Natural killer cell (primary cell): ENCODE data around the gene CDC42BPA. TPM values are rescaled to one million over a fixed set of nuclear protein-coding genes. Genes with fewer than 3 reads are reported as not detected.

Experiments used
- ATAC-seq, 3 donors: fragments of 150-1000 bp in 2 of 3; fragments of 200-7000 bp in 1 of 3; cut with Tn5 transposase; 1 replicate in 1 of 3; 2 replicates in 2 of 3; pipeline ENCODE4 v1.10.0; 2021; ENCODE audit warnings: mild to moderate bottlenecking in 2 of 3, moderate library complexity in 2 of 3
- DNase-seq, 2 donors: peaks; one replicate each; pipeline versions ENCODE4 v3.0.0 to v3.0.0-alpha.2; 2013 to 2021; ENCODE audit warnings: mixed read lengths in 1 of 2
- H3K27ac ChIP-seq: one replicate; pipeline ENCODE4 v1.5.1; 2013; ENCODE audit warnings: mild to moderate bottlenecking, low read length
- H3K27me3 ChIP-seq: one replicate; pipeline ENCODE4 v1.6.1; 2013; ENCODE audit warnings: low read length; ENCODE audit not compliant: control insufficient read depth, insufficient read depth
- H3K36me3 ChIP-seq: one replicate; pipeline ENCODE4 v1.6.1; 2013; ENCODE audit warnings: low read length; ENCODE audit not compliant: control insufficient read depth, insufficient read depth
- H3K4me1 ChIP-seq: one replicate; pipeline ENCODE4 v1.6.1; 2013; ENCODE audit warnings: low read length; ENCODE audit not compliant: control insufficient read depth, insufficient read depth
- H3K4me3 ChIP-seq: one replicate; pipeline ENCODE4 v1.5.1; 2013; ENCODE audit warnings: low read length
- H3K9me3 ChIP-seq: one replicate; pipeline ENCODE4 v1.6.1; 2013; ENCODE audit warnings: low read length; ENCODE audit not compliant: control insufficient read depth, insufficient read depth
- H3K27ac Mint-ChIP-seq, 2 donors: one replicate each; pipeline ENCODE4 v1.8.0; 2022; ENCODE audit warnings: mild to moderate bottlenecking in 2 of 2, mixed read lengths in 2 of 2, moderate library complexity in 1 of 2
- H3K27me3 Mint-ChIP-seq, 2 donors: one replicate each; pipeline ENCODE4 v1.8.0; 2022; ENCODE audit warnings: low read depth in 2 of 2, mixed read lengths in 2 of 2
- H3K36me3 Mint-ChIP-seq: one replicate; pipeline ENCODE4 v1.8.0; 2022; ENCODE audit warnings: mixed read lengths
- H3K4me1 Mint-ChIP-seq, 2 donors: one replicate each; pipeline ENCODE4 v1.8.0; 2022; ENCODE audit warnings: mixed read lengths in 2 of 2
- H3K4me3 Mint-ChIP-seq: one replicate; pipeline ENCODE4 v1.8.0; 2022; ENCODE audit warnings: mild to moderate bottlenecking, moderate library complexity, mixed read lengths
- H3K9me3 Mint-ChIP-seq, 2 donors: one replicate each; pipeline ENCODE4 v1.8.0; 2022; ENCODE audit warnings: mixed read lengths in 2 of 2
- WGBS: methylation state at CpG from one replicate; pipeline ENCODE4 v1.1.7; 2013; ENCODE audit warnings: missing lambda C conversion rate; ENCODE audit not compliant: insufficient coverage; 5-methylcytosine and 5-hydroxymethylcytosine counted together
- intact Hi-C: fragments of 100-400 bp; cut with micrococcal nuclease; formaldehyde crosslinking; loops from one replicate; pipeline ENCODE4 v1.14.2; 2022
- total RNA-seq, 4 donors: library from RNA; stranded (reverse); fragments of 120-200 nt in 1 of 4; gene quantifications; one replicate each; pipeline versions ENCODE4 v1.2.3 to v1.2.4, GENCODE V29; 2013 to 2022
- TF ChIP-seq, protein P1 (sequence below): fragments of 200-600 bp; IDR thresholded peaks from one replicate; pipeline ENCODE4 v1.8.0; 2022; ENCODE audit warnings: antibody characterized with exemption

The CDC42BPA gene
- total RNA-seq, 3 donors from 2014 or later (not counting 1 experiment from before 2014, with no cell fraction given): 0.14 to 2.4 (median 0.77) TPM

DNA sequence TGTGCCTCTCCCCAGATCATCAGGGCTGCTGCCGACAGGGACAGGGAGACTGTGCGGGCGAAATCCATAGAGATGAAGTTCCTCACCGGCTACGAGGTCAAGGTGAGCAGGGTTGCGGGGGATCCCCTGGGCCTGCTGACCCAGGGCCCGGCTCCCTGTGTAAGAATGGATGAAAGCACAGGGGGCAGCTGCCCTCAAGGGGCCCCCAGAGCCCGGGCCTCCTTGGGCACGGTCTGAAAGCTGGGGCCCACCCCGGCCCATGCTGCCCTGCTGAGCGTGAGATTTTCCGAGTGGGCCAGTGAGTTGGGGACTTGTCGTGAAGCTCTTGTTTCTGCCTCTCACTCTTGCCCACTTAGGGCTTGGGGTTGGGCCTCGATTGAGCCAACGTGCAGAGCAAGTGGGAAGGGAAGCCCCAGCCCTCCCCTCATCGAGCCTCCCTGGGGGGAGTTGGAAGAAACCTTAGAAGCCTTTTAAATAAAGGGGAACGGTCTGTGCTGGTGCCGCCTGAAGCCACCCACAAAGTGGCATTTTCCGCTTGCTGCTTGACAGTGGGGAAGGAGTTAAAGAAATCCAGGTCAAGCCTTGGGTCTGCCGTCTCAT, 333.0 kb downstream of the CDC42BPA start:
- ATAC-seq: no peak
- H3K36me3 ChIP-seq: peaks cover 32% of the 10 kb centered on the region
- intact Hi-C loops: no loop called here

DNA sequence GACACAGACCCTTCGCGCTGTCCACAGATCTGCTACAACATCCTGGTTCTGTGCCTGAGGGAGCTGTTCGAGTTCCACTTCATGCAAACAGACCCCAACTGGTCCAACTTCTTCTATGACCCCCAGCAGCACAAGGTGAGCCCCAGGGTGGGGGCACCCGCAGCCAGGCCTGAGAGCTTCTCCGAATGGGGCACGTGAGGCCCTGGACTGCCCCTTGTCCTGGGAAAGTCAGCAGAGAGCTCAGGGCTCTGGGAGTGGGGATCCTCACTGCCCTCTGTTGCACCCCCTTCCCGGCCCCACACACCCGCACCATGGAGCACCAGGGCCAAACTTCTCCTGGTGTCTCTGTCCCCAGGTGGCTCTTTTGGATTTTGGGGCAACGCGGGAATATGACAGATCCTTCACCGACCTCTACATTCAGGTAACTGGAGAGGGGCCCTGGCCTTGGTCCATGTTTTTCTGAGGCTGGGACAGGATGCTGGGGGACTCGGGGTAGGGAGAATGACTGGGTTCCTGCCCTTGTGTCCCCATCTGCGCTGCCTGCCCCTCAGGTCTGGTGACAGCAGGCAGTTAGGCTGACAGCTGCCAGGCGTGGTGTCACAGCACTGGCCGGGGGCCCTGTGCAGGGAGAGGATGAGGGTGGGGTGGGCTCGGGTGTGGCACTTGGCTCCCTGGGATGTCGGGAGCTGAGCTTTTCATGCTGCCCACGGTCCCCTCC, 333.6 kb downstream of the CDC42BPA start:
- Histone ChIP-seq H3K4me3 (no peak overlapping the region), H3K27ac (no peak overlapping the region), H3K36me3 (peaks cover 33% of the 10 kb centered on the region), H3K4me1 (peaks cover 9% of the 10 kb centered on the region), H3K9me3 (no peaks in the 10 kb centered on the region), H3K27me3 (no peaks in the 10 kb centered on the region)
- no peak for DNase-seq
- Mint-ChIP-seq H3K27me3 (no peaks in the 10 kb centered on the region), H3K9me3 (no peaks in the 10 kb centered on the region), H3K4me1 (peaks cover 6 to 7% of the 10 kb centered on the region in 2 donors), H3K27ac (no peak overlapping the region), H3K4me3 (no peak overlapping the region), H3K36me3 (no peaks in the 10 kb centered on the region)
- no peak for ATAC-seq
- TF ChIP-seq, protein P1, sequence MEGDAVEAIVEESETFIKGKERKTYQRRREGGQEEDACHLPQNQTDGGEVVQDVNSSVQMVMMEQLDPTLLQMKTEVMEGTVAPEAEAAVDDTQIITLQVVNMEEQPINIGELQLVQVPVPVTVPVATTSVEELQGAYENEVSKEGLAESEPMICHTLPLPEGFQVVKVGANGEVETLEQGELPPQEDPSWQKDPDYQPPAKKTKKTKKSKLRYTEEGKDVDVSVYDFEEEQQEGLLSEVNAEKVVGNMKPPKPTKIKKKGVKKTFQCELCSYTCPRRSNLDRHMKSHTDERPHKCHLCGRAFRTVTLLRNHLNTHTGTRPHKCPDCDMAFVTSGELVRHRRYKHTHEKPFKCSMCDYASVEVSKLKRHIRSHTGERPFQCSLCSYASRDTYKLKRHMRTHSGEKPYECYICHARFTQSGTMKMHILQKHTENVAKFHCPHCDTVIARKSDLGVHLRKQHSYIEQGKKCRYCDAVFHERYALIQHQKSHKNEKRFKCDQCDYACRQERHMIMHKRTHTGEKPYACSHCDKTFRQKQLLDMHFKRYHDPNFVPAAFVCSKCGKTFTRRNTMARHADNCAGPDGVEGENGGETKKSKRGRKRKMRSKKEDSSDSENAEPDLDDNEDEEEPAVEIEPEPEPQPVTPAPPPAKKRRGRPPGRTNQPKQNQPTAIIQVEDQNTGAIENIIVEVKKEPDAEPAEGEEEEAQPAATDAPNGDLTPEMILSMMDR: no peak
- WGBS: 95% methylated on average over 18 of the region's 18 CpGs
- intact Hi-C loops: no loop called here

More for the DNA sequence above, 333.0 kb downstream of the CDC42BPA start:
- Histone ChIP-seq H3K4me3 (no peak overlapping the region), H3K4me1 (peaks cover 13% of the 10 kb centered on the region), H3K27ac (no peak overlapping the region), H3K27me3 (no peaks in the 10 kb centered on the region), H3K9me3 (no peaks in the 10 kb centered on the region)
- no peak for DNase-seq
- H3K9me3 Mint-ChIP-seq: no peaks in the 10 kb centered on the region
- peak overlapping the region in 1 of 2 donors; percentile 75 for H3K27ac Mint-ChIP-seq
- H3K36me3 Mint-ChIP-seq: no peaks in the 10 kb centered on the region
- TF ChIP-seq, protein P1: no peak
- no peaks in the 10 kb centered on the region for H3K27me3 Mint-ChIP-seq
- peaks cover 12 to 13% of the 10 kb centered on the region in 2 donors for H3K4me1 Mint-ChIP-seq
- H3K4me3 Mint-ChIP-seq: no peak overlapping the region
- 96% methylated on average over 20 of the region's 20 CpGs for WGBS

DNA sequence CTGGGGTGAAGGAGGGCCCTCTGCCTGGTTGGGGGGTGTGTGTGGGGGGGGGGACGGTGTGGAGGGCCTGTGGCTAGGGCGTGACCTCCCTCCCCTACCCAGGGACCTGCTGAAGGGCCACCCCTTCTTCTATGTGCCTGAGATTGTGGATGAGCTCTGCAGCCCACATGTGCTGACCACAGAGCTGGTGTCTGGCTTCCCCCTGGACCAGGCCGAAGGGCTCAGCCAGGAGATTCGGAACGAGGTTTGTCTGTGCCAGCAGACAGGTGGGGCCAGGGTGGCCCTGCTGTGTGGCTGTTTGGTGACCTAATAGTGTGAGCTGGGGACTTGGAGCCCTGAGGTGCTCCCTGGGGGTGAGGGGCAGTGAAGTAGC, 334.3 kb downstream of the CDC42BPA start:
- ATAC-seq: no peak

More for the DNA sequence above, 334.3 kb downstream of the CDC42BPA start:
- TF ChIP-seq, protein P1: no peak
- no peak overlapping the region for H3K27ac ChIP-seq
- H3K4me3 ChIP-seq: no peak overlapping the region
- H3K4me1 ChIP-seq: peaks cover 2% of the 10 kb centered on the region
- H3K4me3 Mint-ChIP-seq: no peak overlapping the region
- no peaks in the 10 kb centered on the region for H3K27me3 Mint-ChIP-seq
- H3K36me3 ChIP-seq: peaks cover 33% of the 10 kb centered on the region
- no peak for DNase-seq
- H3K9me3 ChIP-seq: no peaks in the 10 kb centered on the region
- H3K9me3 Mint-ChIP-seq: no peaks in the 10 kb centered on the region
- WGBS: 94% methylated on average over 3 of the region's 5 CpGs
- no peak overlapping the region for H3K27ac Mint-ChIP-seq
- H3K27me3 ChIP-seq: no peaks in the 10 kb centered on the region
- H3K36me3 Mint-ChIP-seq: no peaks in the 10 kb centered on the region
- H3K4me1 Mint-ChIP-seq: no peaks in the 10 kb centered on the region
- intact Hi-C loops: no loop called here
